COLO829 (cell line): ENCODE measurements around the gene HSD17B1.
"Not testable (repeated sequence)": the region's sequence is repeated elsewhere in the genome, so short reads cannot be mapped to it uniquely, and the experiment has no call there.

Experiments used
- DNase-seq: peaks from one replicate; pipeline ENCODE4 v3.0.0; 2012; ENCODE audit warnings: low spot score

HSD17B1 gene

DNA sequence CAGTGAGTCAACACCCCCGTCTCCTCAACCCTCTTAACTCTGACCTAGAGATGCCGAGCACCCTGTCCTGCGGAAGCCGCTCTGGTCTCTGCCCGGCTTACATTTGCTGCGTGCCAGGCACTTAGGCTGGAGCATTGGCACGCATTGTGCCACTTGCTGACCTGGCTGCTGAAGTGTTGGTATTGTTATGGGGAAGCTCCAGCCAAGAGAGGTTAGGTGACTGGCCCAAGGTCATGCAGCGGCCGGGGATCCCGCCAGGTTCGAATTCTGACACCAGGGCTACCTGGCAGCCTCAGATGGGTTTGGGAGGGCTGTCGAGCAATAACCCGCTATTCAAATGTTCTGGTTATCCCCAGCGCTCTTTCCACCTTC lies 5.0 kb upstream of the HSD17B1 start:
- no peak for DNase-seq

DNA sequence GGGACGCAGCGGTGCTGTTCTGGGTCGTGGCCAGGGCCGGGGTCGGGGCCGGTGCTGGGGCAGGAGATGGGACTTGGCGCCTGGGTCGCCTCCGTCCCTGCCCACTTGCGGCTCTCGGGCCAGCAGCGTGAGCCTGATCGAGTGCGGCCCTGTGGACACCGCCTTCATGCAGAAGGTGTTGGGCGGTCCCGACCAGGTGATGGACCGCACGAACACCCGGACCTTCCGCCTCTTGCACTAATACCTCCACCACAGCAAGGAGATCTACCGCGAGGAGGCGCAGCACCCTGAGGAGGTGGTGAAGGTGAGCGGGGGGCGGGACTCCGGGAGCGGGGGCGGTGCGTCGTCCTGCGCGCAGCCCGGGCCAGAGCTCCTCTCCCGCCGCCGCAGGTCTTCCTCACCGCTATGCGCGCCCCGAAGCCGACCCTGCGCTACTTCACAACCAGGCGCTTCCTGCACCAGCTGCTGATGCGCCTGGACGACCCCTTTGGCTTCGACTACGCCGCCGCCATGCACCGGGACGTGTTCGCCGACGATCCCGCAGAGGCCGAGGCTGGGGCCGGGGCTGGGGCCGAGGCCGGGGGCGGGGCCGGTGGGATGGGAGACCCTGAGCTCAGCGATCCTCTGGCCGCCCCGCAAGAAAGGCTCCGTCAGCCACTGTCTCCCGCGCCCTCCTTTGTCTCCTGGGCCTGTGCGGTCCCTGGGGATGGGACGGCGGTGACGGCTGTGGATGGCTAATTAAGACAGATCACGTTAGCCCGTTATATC lies 4.5 kb upstream of the HSD17B1 start:
- no peak for DNase-seq

DNA sequence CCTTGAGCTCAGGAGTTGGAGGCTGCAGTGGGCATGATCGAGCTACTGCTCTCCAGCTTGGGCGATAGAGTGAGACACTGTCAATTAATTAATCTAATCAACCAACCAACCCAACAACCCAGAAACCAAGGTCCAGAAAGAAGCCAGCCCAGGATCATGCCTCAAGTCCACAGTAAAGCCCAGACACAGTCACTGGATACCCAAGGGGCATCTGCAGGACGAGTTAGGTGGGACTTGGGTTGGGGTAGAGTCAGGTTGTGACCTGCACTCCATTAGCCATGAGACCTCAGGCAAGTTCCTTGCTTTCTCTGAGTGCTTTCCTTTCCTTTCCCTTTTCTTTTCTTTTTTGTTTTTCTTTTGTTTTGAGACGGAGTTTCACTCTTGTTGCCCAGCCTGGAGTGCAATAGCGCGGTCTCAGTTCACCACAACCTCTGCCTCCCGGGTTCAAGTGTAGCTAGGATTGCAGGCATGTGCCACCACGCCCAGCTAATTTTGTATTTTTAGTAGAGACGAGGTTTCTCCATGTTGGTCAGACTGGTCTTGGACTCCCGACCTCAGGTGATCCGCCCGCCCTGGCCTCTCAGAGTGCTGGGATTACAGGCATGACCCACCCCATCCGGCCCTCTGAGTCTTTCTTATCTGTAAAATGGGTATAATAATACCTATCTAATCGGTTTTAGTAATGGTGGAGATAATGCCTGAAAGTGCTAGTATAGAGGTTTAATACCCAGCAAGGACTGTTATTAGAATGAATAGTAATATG lies 3.5 kb upstream of the HSD17B1 start:
- no peak for DNase-seq

DNA sequence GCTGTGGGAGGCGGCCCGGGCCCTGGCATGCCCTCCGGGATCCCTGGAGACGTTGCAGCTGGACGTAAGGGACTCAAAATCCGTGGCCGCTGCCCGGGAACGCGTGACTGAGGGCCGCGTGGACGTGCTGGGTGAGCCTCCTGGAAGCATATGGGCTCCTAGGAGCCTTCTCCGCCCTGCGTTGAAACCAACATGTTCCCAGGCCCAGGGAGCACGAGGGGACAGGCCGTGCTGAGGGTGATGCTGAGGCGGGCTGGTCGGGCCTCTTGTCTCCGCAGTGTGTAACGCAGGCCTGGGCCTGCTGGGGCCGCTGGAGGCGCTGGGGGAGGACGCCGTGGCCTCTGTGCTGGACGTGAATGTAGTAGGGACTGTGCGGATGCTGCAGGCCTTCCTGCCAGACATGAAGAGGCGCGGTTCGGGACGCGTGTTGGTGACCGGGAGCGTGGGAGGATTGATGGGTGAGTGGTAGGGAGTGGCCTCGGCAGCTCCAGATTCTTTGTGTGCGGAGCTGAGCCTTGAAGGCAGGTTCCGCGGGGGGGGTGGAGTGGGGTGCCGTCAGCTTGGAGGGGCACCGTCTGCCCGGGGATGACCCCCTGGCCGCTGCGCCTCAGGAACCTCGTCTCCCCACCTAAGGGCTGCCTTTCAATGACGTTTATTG lies 567 bp downstream of the HSD17B1 start:
- DNase-seq = no peak

DNA sequence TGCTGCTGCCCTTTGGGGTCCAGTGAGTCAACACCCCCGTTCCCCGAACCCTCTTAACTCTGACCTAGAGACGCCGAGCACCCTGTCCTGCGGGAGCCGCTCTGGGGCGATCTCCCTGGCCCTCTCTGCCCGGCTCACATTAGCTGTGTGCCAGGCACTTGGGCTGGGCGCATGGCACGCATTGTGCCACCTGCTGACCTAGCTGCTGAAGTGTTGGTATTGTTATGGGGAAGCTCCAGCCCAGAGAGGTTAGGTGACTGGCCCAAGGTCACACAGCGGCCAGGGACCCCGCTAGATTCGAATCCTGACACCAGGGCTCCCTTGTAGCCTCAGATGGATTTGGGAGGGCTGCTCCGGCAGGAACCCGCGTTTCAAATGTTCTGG lies 1.1 kb downstream of the HSD17B1 start:
- no peak for DNase-seq

DNA sequence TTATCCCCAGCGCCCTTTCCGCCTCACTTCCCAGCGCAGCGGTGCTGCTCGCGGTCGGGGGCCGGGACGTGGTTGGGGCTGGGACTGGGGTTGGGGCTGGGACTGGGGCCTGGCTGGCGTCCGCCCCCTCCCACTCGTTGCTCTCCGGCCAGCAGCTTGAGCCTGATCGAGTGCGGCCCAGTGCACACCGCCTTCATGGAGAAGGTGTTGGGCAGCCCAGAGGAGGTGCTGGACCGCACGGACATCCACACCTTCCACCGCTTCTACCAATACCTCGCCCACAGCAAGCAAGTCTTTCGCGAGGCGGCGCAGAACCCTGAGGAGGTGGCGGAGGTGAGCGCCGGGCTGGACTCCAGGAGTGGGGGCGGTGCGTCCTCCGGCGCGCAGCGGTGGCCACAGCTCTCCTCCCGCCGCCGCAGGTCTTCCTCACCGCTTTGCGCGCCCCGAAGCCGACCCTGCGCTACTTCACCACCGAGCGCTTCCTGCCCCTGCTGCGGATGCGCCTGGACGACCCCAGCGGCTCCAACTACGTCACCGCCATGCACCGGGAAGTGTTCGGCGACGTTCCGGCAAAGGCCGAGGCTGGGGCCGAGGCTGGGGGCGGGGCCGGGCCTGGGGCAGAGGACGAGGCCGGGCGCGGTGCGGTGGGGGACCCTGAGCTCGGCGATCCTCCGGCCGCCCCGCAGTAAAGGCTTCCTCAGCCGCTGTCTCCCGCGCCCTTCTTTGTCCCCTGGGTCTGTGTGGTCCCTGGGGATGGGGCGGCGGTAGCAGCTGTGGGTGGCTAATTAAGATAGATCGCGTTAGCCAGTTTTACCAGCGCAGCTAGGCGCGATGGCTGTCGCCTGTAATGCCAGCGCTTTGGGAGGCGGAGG lies 1.8 kb downstream of the HSD17B1 start:
- DNase-seq = no peak

DNA sequence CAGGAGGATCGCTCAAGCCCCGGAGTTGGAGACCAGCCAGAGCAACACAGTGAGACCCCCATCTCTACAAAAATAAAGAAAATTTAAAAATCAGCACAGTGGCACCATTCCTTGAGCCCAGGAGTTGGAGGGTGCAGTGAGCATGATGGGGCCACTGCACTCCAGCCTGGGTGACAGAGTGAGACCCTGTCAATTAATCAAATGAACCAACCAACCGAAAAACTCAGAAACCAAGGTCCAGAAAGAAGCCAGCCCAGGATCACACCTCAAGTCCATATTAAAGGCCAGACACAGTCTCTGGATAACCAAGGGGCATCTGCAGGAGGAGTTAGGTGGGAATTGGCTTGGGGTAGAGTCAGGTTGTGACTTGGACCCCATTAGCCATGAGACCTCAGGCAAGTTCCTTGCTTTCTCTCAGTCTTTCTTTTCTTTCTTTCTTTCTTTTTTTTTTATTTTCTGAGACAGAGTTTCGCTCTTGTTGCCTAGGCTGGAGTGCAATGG lies 2.4 kb downstream of the HSD17B1 start:
- DNase-seq = no peak

DNA sequence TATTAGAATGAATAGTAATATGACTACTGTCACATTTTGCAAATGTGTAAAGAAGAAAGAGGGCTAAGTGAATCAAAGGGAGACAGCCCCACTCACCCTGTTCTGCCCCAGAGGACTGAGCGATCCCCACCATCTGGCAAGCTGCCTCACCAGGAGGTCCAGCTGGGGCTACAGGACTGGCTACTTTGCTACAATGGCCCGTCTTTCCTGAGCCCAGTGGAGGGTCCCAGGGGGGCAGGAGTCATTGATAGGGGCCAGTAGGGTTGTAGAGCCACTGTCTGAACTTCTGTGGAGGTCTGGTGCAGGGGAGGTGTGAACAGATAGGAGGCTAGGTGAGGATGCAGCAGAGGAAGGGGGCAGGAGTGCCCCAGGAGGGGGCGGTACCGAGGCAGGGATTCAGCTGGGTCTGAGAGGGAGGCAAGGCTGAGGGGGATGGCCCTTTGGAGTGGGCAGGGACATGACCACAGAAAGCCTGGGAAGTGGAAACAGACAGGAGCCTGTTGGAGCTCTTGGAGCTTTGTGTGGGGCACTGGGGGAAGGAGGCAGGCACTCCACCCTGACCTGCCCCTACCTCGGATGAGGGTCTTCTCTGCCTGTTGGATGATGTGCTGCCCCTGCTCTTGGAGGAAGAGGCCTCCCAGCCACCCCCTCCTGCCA lies 3.4 kb downstream of the HSD17B1 start:
- DNase-seq = not testable (repeated sequence)

DNA sequence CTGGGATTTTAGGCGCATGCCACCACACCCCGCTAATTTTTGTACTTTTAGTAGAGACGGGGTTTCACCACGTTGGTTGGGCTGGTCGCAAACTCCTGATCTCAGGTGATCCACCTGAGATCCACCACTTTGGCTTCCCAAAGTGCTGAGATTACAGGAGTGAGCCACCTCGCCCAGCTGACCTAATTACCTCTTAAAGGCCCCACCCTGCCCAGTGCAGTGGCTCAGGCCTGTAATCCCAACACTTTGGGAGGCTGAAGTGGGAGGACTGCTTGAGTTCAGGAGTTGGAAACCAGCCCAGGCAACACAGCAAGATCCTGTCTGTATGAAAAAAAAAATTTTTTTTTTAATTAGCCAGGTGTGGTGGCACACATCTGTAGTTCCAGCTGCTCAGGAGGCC lies 6.4 kb downstream of the HSD17B1 start:
- no peak for DNase-seq

DNA sequence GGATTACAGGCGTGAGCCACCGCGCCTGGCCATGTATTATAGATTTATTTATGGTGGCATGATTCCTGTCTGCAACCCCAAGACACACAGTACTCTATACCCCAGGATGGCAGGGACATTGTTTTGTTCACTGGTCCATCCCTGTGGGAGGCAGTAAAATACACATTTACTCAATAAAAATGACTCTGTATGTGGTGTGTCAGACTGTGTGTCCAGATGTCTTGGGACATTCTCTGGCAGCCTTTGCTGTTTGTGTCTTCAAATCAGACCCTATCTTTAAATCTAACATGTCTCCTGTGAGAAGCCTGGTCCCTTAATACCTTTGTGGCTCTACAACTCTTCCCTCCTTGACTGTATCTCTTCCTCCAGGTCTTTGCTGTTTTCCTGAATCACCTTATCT lies 7.5 kb downstream of the HSD17B1 start:
- no peak for DNase-seq

DNA sequence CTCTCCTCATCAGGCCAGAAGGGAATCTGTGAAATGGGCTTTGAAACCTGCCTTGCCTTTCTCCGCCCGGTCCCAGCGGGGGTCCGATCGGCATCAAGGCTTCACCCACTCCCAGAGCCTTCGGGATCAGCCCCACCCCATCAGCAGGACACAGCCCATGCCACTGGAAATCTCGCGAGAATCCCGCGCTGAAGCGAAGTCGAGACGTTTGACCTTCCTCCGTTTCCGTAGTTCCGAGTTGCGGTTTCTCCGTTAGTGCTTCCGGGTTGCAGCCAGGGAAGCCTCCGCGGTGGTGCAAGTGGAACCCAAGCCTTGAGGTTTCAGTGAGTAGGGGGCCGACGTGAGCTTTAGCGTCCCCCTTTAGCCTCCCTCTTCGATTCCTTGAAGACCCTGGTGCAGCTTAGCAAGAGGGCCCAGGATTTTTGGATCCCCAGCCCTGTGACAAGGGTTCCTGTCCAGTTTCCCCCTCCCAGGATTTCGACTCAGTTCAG lies 9.2 kb downstream of the HSD17B1 start, which contains the start of gene COASY:
TSS of gene COASY (plus strand) at position 252 of the 491 bp plus-strand sequence. CDS start 475 bp downstream, outside the sequence.
- peak; percentile 99 for DNase-seq

DNA sequence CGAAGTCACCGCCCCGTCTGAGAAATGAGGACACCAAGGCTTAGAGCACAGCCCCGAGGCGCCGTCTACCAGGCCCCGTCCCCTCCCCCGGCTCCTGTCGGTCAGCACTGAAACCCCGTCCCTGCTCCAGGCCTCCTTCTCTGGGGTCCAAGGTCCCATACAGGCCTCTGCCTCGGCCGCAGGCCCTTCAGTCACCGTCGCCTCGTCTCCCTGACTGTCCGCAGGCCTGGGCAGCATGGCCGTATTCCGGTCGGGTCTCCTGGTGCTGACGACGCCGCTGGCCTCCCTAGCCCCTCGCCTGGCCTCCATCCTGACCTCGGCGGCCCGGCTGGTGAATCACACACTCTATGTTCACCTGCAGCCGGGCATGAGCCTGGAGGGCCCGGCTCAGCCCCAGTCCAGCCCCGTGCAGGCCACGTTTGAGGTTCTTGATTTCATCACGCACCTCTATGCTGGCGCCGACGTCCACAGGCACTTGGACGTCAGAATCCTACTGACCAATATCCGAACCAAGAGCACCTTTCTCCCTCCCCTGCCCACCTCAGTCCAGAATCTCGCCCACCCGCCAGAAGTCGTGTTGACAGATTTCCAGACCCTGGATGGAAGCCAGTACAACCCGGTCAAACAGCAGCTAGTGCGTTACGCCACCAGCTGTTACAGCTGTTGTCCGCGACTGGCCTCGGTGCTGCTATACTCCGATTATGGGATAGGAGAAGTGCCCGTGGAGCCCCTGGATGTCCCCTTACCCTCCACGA lies 9.8 kb downstream of the HSD17B1 start:
- no peak for DNase-seq

DNA sequence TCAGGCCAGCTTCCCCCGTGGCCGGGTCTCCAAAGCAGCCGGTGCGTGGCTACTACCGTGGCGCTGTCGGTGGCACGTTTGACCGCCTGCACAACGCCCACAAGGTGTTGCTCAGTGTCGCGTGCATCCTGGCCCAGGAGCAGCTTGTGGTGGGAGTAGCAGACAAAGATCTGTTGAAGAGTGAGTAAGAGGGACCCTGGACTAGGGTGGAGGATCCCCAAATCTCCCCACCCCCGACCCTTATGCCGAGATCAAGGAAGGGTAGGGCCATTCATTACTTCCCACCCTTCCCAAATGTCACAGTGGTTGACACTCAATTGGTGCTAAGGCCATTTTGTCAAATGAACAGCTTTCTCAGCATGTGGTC lies 10.4 kb downstream of the HSD17B1 start:
- DNase-seq = no peak

DNA sequence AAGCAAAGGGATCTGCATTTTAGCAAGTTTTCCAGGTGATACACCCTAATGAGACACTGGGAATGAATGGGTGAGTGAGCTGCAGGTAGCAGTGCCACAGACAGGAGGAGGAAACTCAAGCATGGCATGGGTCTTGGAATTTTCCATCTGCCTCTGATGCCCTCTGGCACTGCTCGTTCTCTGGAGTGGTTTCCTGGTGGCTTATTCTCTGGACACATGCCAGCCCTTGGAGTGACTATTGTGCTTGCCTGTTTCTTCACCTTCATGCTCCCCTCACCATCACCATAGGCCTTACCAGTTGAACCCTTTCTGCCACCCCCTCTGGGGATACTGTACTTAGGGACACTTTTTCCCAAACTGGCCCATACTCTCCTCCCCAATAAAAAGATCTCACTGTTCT lies 10.8 kb downstream of the HSD17B1 start:
- DNase-seq = no peak

DNA sequence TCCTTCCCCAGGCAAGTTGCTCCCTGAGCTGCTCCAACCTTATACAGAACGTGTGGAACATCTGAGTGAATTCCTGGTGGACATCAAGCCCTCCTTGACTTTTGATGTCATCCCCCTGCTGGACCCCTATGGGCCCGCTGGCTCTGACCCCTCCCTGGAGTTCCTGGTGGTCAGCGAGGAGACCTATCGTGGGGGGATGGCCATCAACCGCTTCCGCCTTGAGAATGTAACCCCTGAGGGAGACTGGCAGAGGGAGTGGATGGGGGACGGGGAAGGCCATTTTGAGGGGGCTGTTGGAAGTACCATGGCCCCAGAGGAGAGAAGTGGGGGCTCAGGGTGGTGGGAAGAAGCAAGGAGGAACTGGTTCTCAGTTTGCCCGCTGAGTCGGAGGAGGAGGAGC lies 11.2 kb downstream of the HSD17B1 start:
- DNase-seq = no peak

DNA sequence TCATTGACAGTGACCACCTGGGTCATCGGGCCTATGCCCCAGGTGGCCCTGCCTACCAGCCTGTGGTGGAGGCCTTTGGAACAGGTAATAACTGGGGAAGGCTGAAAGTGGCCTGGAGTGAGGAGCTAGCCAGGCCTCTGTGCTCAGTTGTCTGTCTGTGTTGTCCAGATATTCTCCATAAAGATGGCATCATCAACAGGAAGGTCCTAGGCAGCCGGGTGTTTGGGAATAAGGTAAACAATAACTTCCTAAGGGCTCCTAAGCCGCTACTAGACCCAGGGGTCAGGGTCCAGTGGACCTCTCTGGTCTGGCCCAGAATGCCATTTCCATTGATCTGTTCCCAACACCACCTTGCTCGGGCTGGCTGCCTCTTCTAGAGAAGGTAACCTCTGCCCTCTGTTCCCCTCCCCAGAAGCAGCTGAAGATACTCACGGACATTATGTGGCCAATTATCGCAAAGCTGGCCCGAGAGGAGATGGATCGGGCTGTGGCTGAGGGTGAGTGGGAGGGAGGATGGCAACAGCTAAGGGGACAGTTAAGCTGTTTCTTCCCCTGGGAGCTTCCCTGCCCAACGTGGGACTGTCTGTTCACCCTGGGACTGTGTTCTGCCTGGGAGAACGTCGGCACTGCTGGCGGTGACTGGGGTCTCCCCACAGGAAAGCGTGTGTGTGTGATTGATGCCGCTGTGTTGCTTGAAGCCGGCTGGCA lies 12.2 kb downstream of the HSD17B1 start:
- DNase-seq = no peak

DNA sequence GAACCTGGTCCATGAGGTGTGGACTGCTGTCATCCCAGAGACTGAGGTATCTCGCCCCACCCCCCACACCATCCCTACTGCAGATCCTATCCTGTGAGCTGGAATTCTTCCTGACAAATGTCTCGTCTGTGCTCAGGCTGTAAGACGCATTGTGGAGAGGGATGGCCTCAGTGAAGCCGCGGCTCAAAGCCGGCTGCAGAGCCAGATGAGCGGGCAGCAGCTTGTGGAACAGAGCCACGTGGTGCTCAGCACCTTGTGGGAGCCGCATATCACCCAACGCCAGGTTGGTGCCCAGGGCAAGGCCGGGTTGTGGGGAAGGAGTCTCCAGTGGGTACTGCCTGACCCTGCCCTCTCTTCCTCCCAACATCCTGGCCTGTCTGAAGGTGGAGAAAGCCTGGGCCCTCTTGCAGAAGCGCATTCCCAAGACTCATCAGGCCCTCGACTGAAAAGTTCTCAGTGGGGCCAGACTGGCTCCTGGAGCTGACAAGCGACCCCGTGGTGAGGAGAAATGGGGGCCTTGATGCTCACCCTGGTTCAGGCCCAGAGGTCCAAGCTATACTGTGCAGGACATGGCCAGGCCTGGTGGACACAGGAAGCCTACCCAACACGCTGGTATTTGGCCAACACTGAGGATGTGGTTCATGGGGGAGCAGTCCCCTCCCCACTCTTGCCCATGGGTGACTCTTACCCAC lies 12.9 kb downstream of the HSD17B1 start:
- DNase-seq = no peak

DNA sequence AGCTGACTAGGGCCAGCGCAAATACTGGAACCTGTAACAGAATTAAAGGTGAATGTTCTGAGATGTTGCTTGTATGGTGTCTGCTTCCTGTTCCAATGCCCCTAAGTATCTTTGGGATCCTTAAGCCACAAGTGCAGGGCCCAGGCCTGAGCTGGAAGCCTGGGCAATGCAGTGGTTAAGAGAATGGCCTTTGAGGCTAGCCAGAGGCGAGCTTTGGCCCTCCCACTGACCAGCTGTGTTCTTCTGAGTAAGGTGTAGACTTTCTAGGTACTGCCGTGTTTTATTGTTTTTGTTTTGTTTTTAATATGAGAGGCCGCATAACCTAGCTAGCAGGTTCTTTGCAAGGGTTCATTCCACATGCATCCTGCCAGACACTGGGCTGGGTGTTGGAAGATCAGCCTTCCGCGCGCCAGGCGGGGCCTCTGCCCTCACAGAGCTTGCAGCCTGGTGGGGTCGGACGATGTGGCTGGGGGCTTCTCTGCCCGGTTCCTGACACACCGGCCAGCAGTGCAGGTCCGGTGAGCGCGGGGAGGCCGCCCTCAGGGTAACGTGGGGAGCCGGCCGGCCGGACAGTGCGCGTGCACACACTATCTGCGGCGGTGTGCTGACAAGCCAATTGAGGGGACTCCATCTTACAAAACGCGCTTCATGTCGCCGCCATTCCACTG lies 13.6 kb downstream of the HSD17B1 start:
- no peak for DNase-seq
